Measurements from ENCODE around the gene HDLBP. TPM values are rescaled to one million over a fixed set of nuclear protein-coding genes. Genes with fewer than 3 reads are reported as not detected.

The HDLBP gene
- total RNA-seq, 1 donor from 2014 or later: 922 TPM

DNA sequence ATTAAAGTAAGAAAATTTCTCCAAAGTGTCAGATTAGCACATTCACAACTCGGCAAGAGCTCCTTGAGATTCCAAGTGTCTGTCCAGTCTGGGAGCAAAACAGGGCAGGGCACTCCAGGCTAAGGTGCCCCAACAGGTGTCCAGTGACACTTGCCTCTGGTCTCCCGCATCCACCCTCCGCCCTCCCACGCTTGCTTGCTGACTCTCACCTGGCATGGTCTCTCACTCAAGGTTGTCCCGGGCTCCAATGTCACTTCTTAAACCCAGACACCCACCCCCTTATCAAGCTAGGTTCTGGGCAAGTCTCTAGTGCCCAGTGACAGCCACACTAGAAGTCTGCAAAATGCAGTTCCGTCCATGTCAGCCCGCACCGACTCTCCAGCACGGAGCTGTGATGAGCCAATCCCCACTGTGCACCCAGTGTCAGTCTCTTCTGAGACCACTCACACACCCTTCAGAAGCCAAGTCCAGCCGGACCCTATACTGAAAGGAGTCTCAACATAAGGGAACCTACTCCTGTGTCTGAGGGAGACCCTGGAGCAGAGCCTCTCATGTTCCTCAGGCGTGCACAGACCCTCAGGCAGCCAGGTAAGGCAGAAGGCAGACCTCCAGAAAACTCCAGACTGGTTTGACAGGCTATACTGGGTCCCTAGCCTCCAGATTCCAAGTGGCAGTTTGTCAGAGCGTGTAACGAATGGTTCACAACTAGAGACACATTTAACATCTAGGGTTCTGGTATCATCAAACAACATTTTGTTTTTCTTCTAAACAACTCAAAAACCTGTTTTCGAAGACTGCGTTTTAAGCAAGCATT, 45.6 kb downstream of the HDLBP start:
- H3K27me3 Mint-ChIP-seq (ENCODE audit: low read depth, unreplicated experiment): no peaks in the 10 kb centered on the region
- Histone ChIP-seq H2AFZ (ENCODE audit: low read depth, low read length) (no peak overlapping the region), H3K36me3 (ENCODE audit: insufficient read depth, low read length) (peaks cover 34% of the 10 kb centered on the region), H3K27ac (ENCODE audit: low read depth, low read length) (no peak overlapping the region), H3K9ac (ENCODE audit: low read length) (peak overlapping the region; percentile 92), H4K20me1 (ENCODE audit: insufficient read depth, low read length) (peaks cover 89% of the 10 kb centered on the region), H3K79me2 (ENCODE audit: insufficient read depth, low read length) (peaks cover 96% of the 10 kb centered on the region), H3K4me1 (ENCODE audit: insufficient read depth, low read length) (peaks cover 33% of the 10 kb centered on the region), H3K27me3 (ENCODE audit: insufficient read depth, low read length) (no peaks in the 10 kb centered on the region), H3K9me3 (ENCODE audit: insufficient read depth, low read depth, low read length) (no peaks in the 10 kb centered on the region), H3K4me2 (ENCODE audit: low read length) (peak overlapping the region; percentile 88), H3K4me3 (ENCODE audit: insufficient read depth, low read depth, low read length) (peak overlapping the region; percentile 89)
- H3K36me3 Mint-ChIP-seq (ENCODE audit: low read depth, unreplicated experiment): peaks cover 43% of the 10 kb centered on the region
- peak overlapping the region; percentile 99 for H3K4me3 Mint-ChIP-seq (ENCODE audit: unreplicated experiment)
- H3K9me3 Mint-ChIP-seq (ENCODE audit: unreplicated experiment): no peaks in the 10 kb centered on the region
- DNase-seq (ENCODE audit: low read depth) (no peak), FAIRE-seq (no peak)
- no peak overlapping the region for H3K27ac Mint-ChIP-seq (ENCODE audit: unreplicated experiment)
- peaks cover 54% of the 10 kb centered on the region for H3K4me1 Mint-ChIP-seq (ENCODE audit: low read depth, unreplicated experiment)
- TF ChIP-seq, protein P1, sequence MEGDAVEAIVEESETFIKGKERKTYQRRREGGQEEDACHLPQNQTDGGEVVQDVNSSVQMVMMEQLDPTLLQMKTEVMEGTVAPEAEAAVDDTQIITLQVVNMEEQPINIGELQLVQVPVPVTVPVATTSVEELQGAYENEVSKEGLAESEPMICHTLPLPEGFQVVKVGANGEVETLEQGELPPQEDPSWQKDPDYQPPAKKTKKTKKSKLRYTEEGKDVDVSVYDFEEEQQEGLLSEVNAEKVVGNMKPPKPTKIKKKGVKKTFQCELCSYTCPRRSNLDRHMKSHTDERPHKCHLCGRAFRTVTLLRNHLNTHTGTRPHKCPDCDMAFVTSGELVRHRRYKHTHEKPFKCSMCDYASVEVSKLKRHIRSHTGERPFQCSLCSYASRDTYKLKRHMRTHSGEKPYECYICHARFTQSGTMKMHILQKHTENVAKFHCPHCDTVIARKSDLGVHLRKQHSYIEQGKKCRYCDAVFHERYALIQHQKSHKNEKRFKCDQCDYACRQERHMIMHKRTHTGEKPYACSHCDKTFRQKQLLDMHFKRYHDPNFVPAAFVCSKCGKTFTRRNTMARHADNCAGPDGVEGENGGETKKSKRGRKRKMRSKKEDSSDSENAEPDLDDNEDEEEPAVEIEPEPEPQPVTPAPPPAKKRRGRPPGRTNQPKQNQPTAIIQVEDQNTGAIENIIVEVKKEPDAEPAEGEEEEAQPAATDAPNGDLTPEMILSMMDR (IDR thresholded peaks at IDR 0.05; ENCODE audit: insufficient read depth, low read depth, low read length): no peak
- TF ChIP-seq EZH2 (IDR thresholded peaks at IDR 0.05; ENCODE audit: insufficient read depth, low read length): no peak

DNA sequence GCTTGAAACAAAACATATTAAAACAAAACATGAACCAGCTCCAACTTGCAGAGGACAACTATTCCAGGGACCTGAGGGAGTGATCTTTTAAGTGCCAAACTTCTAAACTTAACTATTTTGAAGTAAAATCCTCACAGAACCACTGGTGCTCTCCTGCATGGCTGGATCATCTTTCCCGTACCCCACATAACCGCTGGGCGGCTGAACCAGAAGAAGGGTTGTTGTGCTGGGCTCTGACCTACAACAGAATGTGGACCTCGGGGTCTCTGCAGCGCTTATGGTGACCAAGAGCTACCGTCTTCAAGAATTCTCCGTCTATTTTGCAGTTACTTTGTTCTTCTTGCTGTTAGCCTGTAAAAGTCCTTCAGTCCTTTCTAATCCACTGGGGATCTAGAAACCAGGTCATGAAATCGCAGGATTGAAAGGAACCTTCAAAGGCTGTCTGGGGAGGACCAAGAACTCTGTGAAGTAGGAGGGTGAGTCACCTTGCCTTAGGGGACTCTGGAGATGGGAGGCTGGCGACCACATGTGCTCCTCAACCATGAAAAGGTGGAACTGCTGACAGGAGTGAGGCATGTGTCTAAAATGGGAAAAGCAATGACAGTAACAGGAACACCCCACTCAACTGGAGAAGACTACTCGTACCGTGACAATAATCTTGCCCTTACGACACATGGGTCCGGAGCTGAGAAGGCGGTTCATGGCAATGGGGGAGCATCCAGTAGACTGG, 46.6 kb downstream of the HDLBP start:
- no peak for FAIRE-seq
- no peak overlapping the region for H3K4me3 ChIP-seq (ENCODE audit: insufficient read depth, low read depth, low read length)
- H3K9me3 Mint-ChIP-seq (ENCODE audit: unreplicated experiment): no peaks in the 10 kb centered on the region
- peaks cover 41% of the 10 kb centered on the region for H3K36me3 ChIP-seq (ENCODE audit: insufficient read depth, low read length)
- H3K27ac ChIP-seq (ENCODE audit: low read depth, low read length): no peak overlapping the region
- no peaks in the 10 kb centered on the region for H3K27me3 Mint-ChIP-seq (ENCODE audit: low read depth, unreplicated experiment)
- H4K20me1 ChIP-seq (ENCODE audit: insufficient read depth, low read length): peaks cover 87% of the 10 kb centered on the region
- H3K9ac ChIP-seq (ENCODE audit: low read length): no peak overlapping the region
- DNase-seq (ENCODE audit: low read depth): peak; percentile 15
- peak overlapping the region; percentile 8 for H3K27ac Mint-ChIP-seq (ENCODE audit: unreplicated experiment)
- peak overlapping the region; percentile 88 for H3K4me2 ChIP-seq (ENCODE audit: low read length)
- H2AFZ ChIP-seq (ENCODE audit: low read depth, low read length): no peak overlapping the region
- peaks cover 40% of the 10 kb centered on the region for H3K36me3 Mint-ChIP-seq (ENCODE audit: low read depth, unreplicated experiment)
- H3K9me3 ChIP-seq (ENCODE audit: insufficient read depth, low read depth, low read length): no peaks in the 10 kb centered on the region
- H3K4me1 Mint-ChIP-seq (ENCODE audit: low read depth, unreplicated experiment): peaks cover 53% of the 10 kb centered on the region
- TF ChIP-seq EZH2 (IDR thresholded peaks at IDR 0.05; ENCODE audit: insufficient read depth, low read length): no peak
- TF ChIP-seq, protein P1 (IDR thresholded peaks at IDR 0.05; ENCODE audit: insufficient read depth, low read depth, low read length): no peak
- peaks cover 33% of the 10 kb centered on the region for H3K4me1 ChIP-seq (ENCODE audit: insufficient read depth, low read length)
- H3K4me3 Mint-ChIP-seq (ENCODE audit: unreplicated experiment): peak overlapping the region; percentile 99
- no peaks in the 10 kb centered on the region for H3K27me3 ChIP-seq (ENCODE audit: insufficient read depth, low read length)
- peaks cover 93% of the 10 kb centered on the region for H3K79me2 ChIP-seq (ENCODE audit: insufficient read depth, low read length)

Data from astrocyte (in vitro differentiated cells and primary cell).